ENCODE measurements around the gene SFMBT2.

SFMBT2 gene

GRCh38 chr10:7351894-7352293 is 58.9 kb downstream of the SFMBT2 start:
- Histone ChIP-seq H3K36me3 (ENCODE audit: control insufficient read depth, insufficient read depth, low read length) (no peaks in the 10 kb centered on the region), H3K4me1 (ENCODE audit: control insufficient read depth, insufficient read depth, low read length) (no peaks in the 10 kb centered on the region), H3K9me3 (ENCODE audit: control insufficient read depth, low read length) (no peaks in the 10 kb centered on the region), H3K27me3 (ENCODE audit: control insufficient read depth, insufficient read depth, low read length) (no peaks in the 10 kb centered on the region), H3K4me3 (ENCODE audit: low read length) (no peak overlapping the region), H3K9ac (ENCODE audit: low read length) (no peak overlapping the region)

GRCh38 chr10:7350541-7351195 is 60.2 kb downstream of the SFMBT2 start:
- no peaks in the 10 kb centered on the region for H3K36me3 ChIP-seq (ENCODE audit: control insufficient read depth, insufficient read depth, low read length)
- H3K4me1 ChIP-seq (ENCODE audit: control insufficient read depth, insufficient read depth, low read length): no peaks in the 10 kb centered on the region
- H3K9ac ChIP-seq (ENCODE audit: low read length): no peak overlapping the region
- no peak overlapping the region for H3K4me3 ChIP-seq (ENCODE audit: low read length)
- H3K27me3 ChIP-seq (ENCODE audit: control insufficient read depth, insufficient read depth, low read length): no peaks in the 10 kb centered on the region
- H3K9me3 ChIP-seq (ENCODE audit: control insufficient read depth, low read length): no peaks in the 10 kb centered on the region

- no peaks in the 10 kb centered on the region for H3K9me3 ChIP-seq (ENCODE audit: control insufficient read depth, low read length)
- no peak overlapping the region for H3K9ac ChIP-seq (ENCODE audit: low read length)
- no peaks in the 10 kb centered on the region for H3K36me3 ChIP-seq (ENCODE audit: control insufficient read depth, insufficient read depth, low read length)
- H3K4me3 ChIP-seq (ENCODE audit: low read length): no peak overlapping the region
- H3K4me1 ChIP-seq (ENCODE audit: control insufficient read depth, insufficient read depth, low read length): no peaks in the 10 kb centered on the region
- H3K27me3 ChIP-seq (ENCODE audit: control insufficient read depth, insufficient read depth, low read length): no peaks in the 10 kb centered on the region
These were observed 65.1 kb downstream of the SFMBT2 start for GRCh38 chr10:7345717-7346116.

- Histone ChIP-seq H3K9me3 (ENCODE audit: control insufficient read depth, low read length) (no peaks in the 10 kb centered on the region), H3K27me3 (ENCODE audit: control insufficient read depth, insufficient read depth, low read length) (no peaks in the 10 kb centered on the region), H3K4me1 (ENCODE audit: control insufficient read depth, insufficient read depth, low read length) (no peaks in the 10 kb centered on the region), H3K4me3 (ENCODE audit: low read length) (no peak overlapping the region), H3K36me3 (ENCODE audit: control insufficient read depth, insufficient read depth, low read length) (no peaks in the 10 kb centered on the region), H3K9ac (ENCODE audit: low read length) (no peak overlapping the region)
These were observed 67.8 kb downstream of the SFMBT2 start for GRCh38 chr10:7343040-7343439.

GRCh38 chr10:7340179-7340874 is 70.5 kb downstream of the SFMBT2 start:
- Histone ChIP-seq H3K27me3 (ENCODE audit: control insufficient read depth, insufficient read depth, low read length) (no peaks in the 10 kb centered on the region), H3K4me3 (ENCODE audit: low read length) (no peak overlapping the region), H3K9ac (ENCODE audit: low read length) (no peak overlapping the region), H3K9me3 (ENCODE audit: control insufficient read depth, low read length) (no peaks in the 10 kb centered on the region), H3K36me3 (ENCODE audit: control insufficient read depth, insufficient read depth, low read length) (no peaks in the 10 kb centered on the region), H3K4me1 (ENCODE audit: control insufficient read depth, insufficient read depth, low read length) (no peaks in the 10 kb centered on the region)

GRCh38 chr10:7339510-7339909 is 71.3 kb downstream of the SFMBT2 start:
- Histone ChIP-seq H3K9me3 (ENCODE audit: control insufficient read depth, low read length) (no peaks in the 10 kb centered on the region), H3K27me3 (ENCODE audit: control insufficient read depth, insufficient read depth, low read length) (no peaks in the 10 kb centered on the region), H3K4me3 (ENCODE audit: low read length) (no peak overlapping the region), H3K4me1 (ENCODE audit: control insufficient read depth, insufficient read depth, low read length) (no peaks in the 10 kb centered on the region), H3K9ac (ENCODE audit: low read length) (no peak overlapping the region), H3K36me3 (ENCODE audit: control insufficient read depth, insufficient read depth, low read length) (no peaks in the 10 kb centered on the region)

- Histone ChIP-seq H3K9me3 (ENCODE audit: control insufficient read depth, low read length) (no peaks in the 10 kb centered on the region), H3K36me3 (ENCODE audit: control insufficient read depth, insufficient read depth, low read length) (no peaks in the 10 kb centered on the region), H3K4me1 (ENCODE audit: control insufficient read depth, insufficient read depth, low read length) (no peaks in the 10 kb centered on the region), H3K9ac (ENCODE audit: low read length) (no peak overlapping the region), H3K4me3 (ENCODE audit: low read length) (no peak overlapping the region), H3K27me3 (ENCODE audit: control insufficient read depth, insufficient read depth, low read length) (no peaks in the 10 kb centered on the region)
These were observed 72.4 kb downstream of the SFMBT2 start for GRCh38 chr10:7338469-7338868.

- Histone ChIP-seq H3K36me3 (ENCODE audit: control insufficient read depth, insufficient read depth, low read length) (no peaks in the 10 kb centered on the region), H3K9me3 (ENCODE audit: control insufficient read depth, low read length) (no peaks in the 10 kb centered on the region), H3K4me1 (ENCODE audit: control insufficient read depth, insufficient read depth, low read length) (no peaks in the 10 kb centered on the region), H3K9ac (ENCODE audit: low read length) (no peak overlapping the region), H3K27me3 (ENCODE audit: control insufficient read depth, insufficient read depth, low read length) (no peaks in the 10 kb centered on the region), H3K4me3 (ENCODE audit: low read length) (no peak overlapping the region)
These were observed 73.2 kb downstream of the SFMBT2 start for GRCh38 chr10:7337431-7338171.

GRCh38 chr10:7335977-7336376 is 74.9 kb downstream of the SFMBT2 start:
- H3K36me3 ChIP-seq (ENCODE audit: control insufficient read depth, insufficient read depth, low read length): no peaks in the 10 kb centered on the region
- no peak overlapping the region for H3K4me3 ChIP-seq (ENCODE audit: low read length)
- H3K9me3 ChIP-seq (ENCODE audit: control insufficient read depth, low read length): no peaks in the 10 kb centered on the region
- no peaks in the 10 kb centered on the region for H3K4me1 ChIP-seq (ENCODE audit: control insufficient read depth, insufficient read depth, low read length)
- H3K9ac ChIP-seq (ENCODE audit: low read length): no peak overlapping the region
- no peaks in the 10 kb centered on the region for H3K27me3 ChIP-seq (ENCODE audit: control insufficient read depth, insufficient read depth, low read length)

- Histone ChIP-seq H3K4me3 (ENCODE audit: low read length) (no peak overlapping the region), H3K4me1 (ENCODE audit: control insufficient read depth, insufficient read depth, low read length) (no peaks in the 10 kb centered on the region), H3K36me3 (ENCODE audit: control insufficient read depth, insufficient read depth, low read length) (no peaks in the 10 kb centered on the region), H3K27me3 (ENCODE audit: control insufficient read depth, insufficient read depth, low read length) (no peaks in the 10 kb centered on the region), H3K9ac (ENCODE audit: low read length) (no peak overlapping the region), H3K9me3 (ENCODE audit: control insufficient read depth, low read length) (no peaks in the 10 kb centered on the region)
These were observed 76.2 kb downstream of the SFMBT2 start for GRCh38 chr10:7334642-7334964.

GRCh38 chr10:7333961-7334641 is 76.7 kb downstream of the SFMBT2 start:
- H3K9me3 ChIP-seq (ENCODE audit: control insufficient read depth, low read length): no peaks in the 10 kb centered on the region
- H3K27me3 ChIP-seq (ENCODE audit: control insufficient read depth, insufficient read depth, low read length): no peaks in the 10 kb centered on the region
- no peak overlapping the region for H3K9ac ChIP-seq (ENCODE audit: low read length)
- H3K4me1 ChIP-seq (ENCODE audit: control insufficient read depth, insufficient read depth, low read length): no peaks in the 10 kb centered on the region
- no peaks in the 10 kb centered on the region for H3K36me3 ChIP-seq (ENCODE audit: control insufficient read depth, insufficient read depth, low read length)
- H3K4me3 ChIP-seq (ENCODE audit: low read length): no peak overlapping the region

- Histone ChIP-seq H3K4me1 (ENCODE audit: control insufficient read depth, insufficient read depth, low read length) (no peaks in the 10 kb centered on the region), H3K9ac (ENCODE audit: low read length) (no peak overlapping the region), H3K9me3 (ENCODE audit: control insufficient read depth, low read length) (no peaks in the 10 kb centered on the region), H3K27me3 (ENCODE audit: control insufficient read depth, insufficient read depth, low read length) (no peaks in the 10 kb centered on the region), H3K36me3 (ENCODE audit: control insufficient read depth, insufficient read depth, low read length) (no peaks in the 10 kb centered on the region), H3K4me3 (ENCODE audit: low read length) (no peak overlapping the region)
These were observed 81.6 kb downstream of the SFMBT2 start for GRCh38 chr10:7329219-7329618.

All from mucosa of stomach (tissue), 1 donor.